Urothelium cell line (cell line): ENCODE results near the gene OR2T6.
"Not testable (repeated sequence)": the region's sequence is repeated elsewhere in the genome, so short reads cannot be mapped to it uniquely, and the experiment has no call there.

ENCODE experiments used
- DNase-seq: peaks from one replicate; pipeline ENCODE4 v3.0.0; 2011; ENCODE audit warnings: low spot score, mixed read lengths
- FAIRE-seq: peaks from 2 replicates; lab custom pipeline; 2011; peaks lifted over from hg19 to GRCh38; lab: Jason Lieb, UNC

Gene OR2T6

GRCh38 chr1:248432201-248432600, 56.7 kb downstream of the OR2T6 start:
- not testable (repeated sequence) for DNase-seq, FAIRE-seq

GRCh38 chr1:248433811-248434415, 58.4 kb downstream of the OR2T6 start:
- not testable (repeated sequence) for DNase-seq
- peak; percentile 81 for FAIRE-seq

GRCh38 chr1:248434913-248435312, 59.4 kb downstream of the OR2T6 start:
- FAIRE-seq, DNase-seq: not testable (repeated sequence)

GRCh38 chr1:248436303-248436702, 60.8 kb downstream of the OR2T6 start:
- FAIRE-seq, DNase-seq: not testable (repeated sequence)

GRCh38 chr1:248438668-248439067, 63.1 kb downstream of the OR2T6 start:
- not testable (repeated sequence) for FAIRE-seq, DNase-seq

GRCh38 chr1:248439283-248439682, 63.7 kb downstream of the OR2T6 start:
- not testable (repeated sequence) for DNase-seq, FAIRE-seq
